Body of pancreas (tissue), 4 donors: ENCODE results near the gene AMN1. TPM values are rescaled to one million over a fixed set of nuclear protein-coding genes. Genes with fewer than 3 reads are reported as not detected.

ENCODE experiments used
- ATAC-seq: fragments of 150-250 bp; one replicate; pipeline ENCODE4 v1.9.1; 2016
- DNase-seq, 4 donors: peaks; one replicate each; pipeline ENCODE4 v3.0.0-alpha.2; 2019
- H3K27ac ChIP-seq, 4 donors: fragments of 200-600 bp; sonication (generic); 1 replicate in 3 of 4; 2 replicates in 1 of 4; pipeline versions ENCODE4 v1.5.1 to v1.6.1; 2016 to 2019; ENCODE audit warnings: mild to moderate bottlenecking in 1 of 4, mixed read lengths in 1 of 4, moderate library complexity in 1 of 4
- H3K27me3 ChIP-seq, 2 donors: fragments of 200-600 bp; sonication (generic); one replicate each; pipeline ENCODE4 v1.6.0; 2016; ENCODE audit warnings: mild to moderate bottlenecking in 1 of 2
- H3K36me3 ChIP-seq, 2 donors: fragments of 200-600 bp; sonication (generic); replicated peaks in 1 of 2; 2 replicates each; pipeline ENCODE4 v1.5.1; 2016; ENCODE audit warnings: low read depth in 2 of 2; ENCODE audit not compliant: insufficient read depth in 1 of 2
- H3K4me1 ChIP-seq: fragments of 200-600 bp; sonication (generic); one replicate; pipeline ENCODE4 v1.6.0; 2016
- H3K4me3 ChIP-seq, 2 donors: fragments of 200-600 bp; sonication (generic); 1 replicate in 1 of 2; 2 replicates in 1 of 2; pipeline ENCODE4 v1.5.1; 2016 to 2019
- H3K9me3 ChIP-seq, 3 donors: fragments of 200-600 bp; sonication (generic); 1 replicate in 2 of 3; 2 replicates in 1 of 3; pipeline ENCODE4 v1.5.1; 2016
- POLR2A ChIP-seq, 3 donors: fragments of 450-650 bp; IDR thresholded peaks; one replicate each; pipeline ENCODE4 v1.6.1; 2016; ENCODE audit warnings: antibody characterized with exemption in 3 of 3, mild to moderate bottlenecking in 2 of 3
- WGBS, 2 donors: methylation state at CpG; one replicate each; pipeline ENCODE4 v1.1.5; 2017; 5-methylcytosine and 5-hydroxymethylcytosine counted together
- intact Hi-C: fragments of 100-400 bp; cut with DNase I; formaldehyde crosslinking; loops from one replicate; pipeline ENCODE4 v1.15.1; 2023
- total RNA-seq, 2 donors: library from RNA; depleted of rRNA; stranded (reverse); fragments of >200 nt; gene quantifications; one replicate each; pipeline ENCODE4 v1.1.0, GENCODE V29; 2016
- TF ChIP-seq, protein P1 (sequence below), 7 experiments: fragments of 450-650 bp in 4 of 7; fragments of 200-600 bp in 3 of 7; sonication (generic) in 3 of 7; IDR thresholded peaks; one replicate each; pipeline ENCODE4 v1.5.1; 2016 to 2019; ENCODE audit warnings: antibody characterized with exemption in 7 of 7

AMN1 gene
- total RNA-seq, 2 donors from 2014 or later = 6.5 to 13.2 TPM

DNA sequence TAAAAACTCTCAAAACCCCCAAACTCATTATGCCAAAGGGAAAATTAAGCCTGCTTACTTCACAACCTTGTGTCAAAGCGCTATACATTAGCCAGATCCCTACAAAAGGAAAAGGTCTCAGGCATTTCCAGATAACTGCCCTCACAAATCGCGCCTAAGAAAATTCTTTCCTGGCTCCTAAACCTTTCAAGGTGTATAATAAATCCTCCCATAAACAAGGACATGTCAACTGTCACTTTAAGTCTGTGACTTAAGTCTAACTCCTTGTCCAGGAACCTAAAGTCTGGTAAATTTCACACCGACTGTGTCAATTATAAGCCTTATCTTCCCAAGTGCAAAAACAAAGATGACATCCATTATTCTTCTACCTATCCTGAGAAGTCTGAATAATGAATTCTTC is 73.6 kb downstream of the AMN1 start:
- Histone ChIP-seq H3K27me3 (no peaks in the 10 kb centered on the region), H3K4me3 (no peak overlapping the region), H3K27ac (peak overlapping the region in 1 of 4 donors; percentile 16), H3K36me3 (no peaks in the 10 kb centered on the region), H3K9me3 (no peaks in the 10 kb centered on the region), H3K4me1 (peaks cover 53% of the 10 kb centered on the region)
- intact Hi-C loops = no loop called here
- ATAC-seq = no peak
- TF ChIP-seq, protein P1, sequence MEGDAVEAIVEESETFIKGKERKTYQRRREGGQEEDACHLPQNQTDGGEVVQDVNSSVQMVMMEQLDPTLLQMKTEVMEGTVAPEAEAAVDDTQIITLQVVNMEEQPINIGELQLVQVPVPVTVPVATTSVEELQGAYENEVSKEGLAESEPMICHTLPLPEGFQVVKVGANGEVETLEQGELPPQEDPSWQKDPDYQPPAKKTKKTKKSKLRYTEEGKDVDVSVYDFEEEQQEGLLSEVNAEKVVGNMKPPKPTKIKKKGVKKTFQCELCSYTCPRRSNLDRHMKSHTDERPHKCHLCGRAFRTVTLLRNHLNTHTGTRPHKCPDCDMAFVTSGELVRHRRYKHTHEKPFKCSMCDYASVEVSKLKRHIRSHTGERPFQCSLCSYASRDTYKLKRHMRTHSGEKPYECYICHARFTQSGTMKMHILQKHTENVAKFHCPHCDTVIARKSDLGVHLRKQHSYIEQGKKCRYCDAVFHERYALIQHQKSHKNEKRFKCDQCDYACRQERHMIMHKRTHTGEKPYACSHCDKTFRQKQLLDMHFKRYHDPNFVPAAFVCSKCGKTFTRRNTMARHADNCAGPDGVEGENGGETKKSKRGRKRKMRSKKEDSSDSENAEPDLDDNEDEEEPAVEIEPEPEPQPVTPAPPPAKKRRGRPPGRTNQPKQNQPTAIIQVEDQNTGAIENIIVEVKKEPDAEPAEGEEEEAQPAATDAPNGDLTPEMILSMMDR (IDR thresholded peaks at IDR 0.05) = no peak
- WGBS, 2 donors = 48 to 55% methylated on average over 4 of the region's 4 CpGs
- no peak for DNase-seq

DNA sequence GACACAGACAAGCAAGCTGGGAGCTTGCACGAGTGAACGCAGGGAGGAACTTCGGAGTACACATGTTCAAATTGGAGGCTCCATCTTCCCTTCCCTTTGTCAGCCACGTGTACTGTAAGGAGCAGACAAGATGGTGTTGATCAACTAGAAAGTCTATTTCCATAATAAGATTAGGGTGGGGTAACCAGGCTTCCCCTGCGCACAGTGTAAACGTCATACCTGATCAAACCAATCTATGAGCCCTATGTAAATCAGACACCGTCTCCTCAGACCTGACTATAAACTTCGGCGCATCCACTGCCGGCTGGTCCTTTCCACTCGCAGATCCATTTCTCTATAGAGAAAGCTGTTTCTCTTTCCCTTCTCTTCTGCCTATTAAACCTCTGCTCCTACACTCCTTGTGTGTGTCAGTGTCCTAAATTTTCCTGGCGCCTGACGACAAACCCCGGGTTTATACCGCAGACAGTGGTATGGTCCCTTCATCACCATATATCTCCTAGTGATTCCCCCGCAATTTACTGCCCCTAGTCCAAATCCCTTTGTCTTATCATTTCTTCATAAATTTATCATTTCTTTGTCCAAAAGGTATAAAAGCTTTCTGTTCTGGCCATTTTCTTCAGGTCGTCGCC is 76.8 kb downstream of the AMN1 start:
- Histone ChIP-seq H3K4me1 (peaks cover 48% of the 10 kb centered on the region), H3K36me3 (no peaks in the 10 kb centered on the region), H3K27ac (peak overlapping the region in 3 of 4 donors; percentile 46 to 77 (median 66)), H3K4me3 (no peak overlapping the region), H3K9me3 (no peaks in the 10 kb centered on the region), H3K27me3 (no peaks in the 10 kb centered on the region)
- intact Hi-C loops = no loop called here
- TF ChIP-seq POLR2A (IDR thresholded peaks at IDR 0.05) = no peak
- TF ChIP-seq, protein P1 (IDR thresholded peaks at IDR 0.05) = no peak
- ATAC-seq (no peak), DNase-seq (no peak)
- WGBS, 2 donors = 83 to 86% methylated on average over 18 of the region's 18 CpGs

DNA sequence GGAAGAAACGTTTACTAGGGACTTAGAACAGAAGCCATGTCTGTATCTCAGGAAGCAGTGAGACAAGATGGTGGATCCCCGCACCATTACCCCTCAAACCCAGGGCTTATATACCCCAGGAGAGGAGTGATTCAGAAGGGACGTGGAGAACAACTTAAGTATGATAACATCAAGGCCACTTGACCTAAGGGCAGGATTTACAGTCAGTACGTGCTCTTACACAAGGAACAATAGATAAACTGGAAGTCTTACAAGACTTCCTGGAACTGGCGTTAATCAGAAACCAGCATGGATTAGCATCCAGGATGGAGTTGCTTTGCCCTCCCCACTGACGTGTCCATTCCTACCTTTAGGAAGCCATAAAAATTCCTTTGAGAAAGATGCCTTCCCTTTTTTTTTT is 77.9 kb downstream of the AMN1 start:
- no peak for TF ChIP-seq POLR2A (IDR thresholded peaks at IDR 0.05)
- TF ChIP-seq, protein P1 (IDR thresholded peaks at IDR 0.05) = no peak
- peak; percentile 73 for ATAC-seq
- H3K4me1 ChIP-seq = peaks cover 45% of the 10 kb centered on the region
- peak in 3 of 4 donors; percentile 35 to 55 (median 42) for DNase-seq
- H3K27me3 ChIP-seq = no peaks in the 10 kb centered on the region
- no peaks in the 10 kb centered on the region for H3K9me3 ChIP-seq
- peak overlapping the region in 3 of 4 donors; percentile 28 to 76 (median 66) for H3K27ac ChIP-seq
- intact Hi-C loops = no loop called here
- 34 to 38% methylated on average over 6 of the region's 6 CpGs for WGBS, 2 donors
- H3K4me3 ChIP-seq = no peak overlapping the region
- no peaks in the 10 kb centered on the region for H3K36me3 ChIP-seq

DNA sequence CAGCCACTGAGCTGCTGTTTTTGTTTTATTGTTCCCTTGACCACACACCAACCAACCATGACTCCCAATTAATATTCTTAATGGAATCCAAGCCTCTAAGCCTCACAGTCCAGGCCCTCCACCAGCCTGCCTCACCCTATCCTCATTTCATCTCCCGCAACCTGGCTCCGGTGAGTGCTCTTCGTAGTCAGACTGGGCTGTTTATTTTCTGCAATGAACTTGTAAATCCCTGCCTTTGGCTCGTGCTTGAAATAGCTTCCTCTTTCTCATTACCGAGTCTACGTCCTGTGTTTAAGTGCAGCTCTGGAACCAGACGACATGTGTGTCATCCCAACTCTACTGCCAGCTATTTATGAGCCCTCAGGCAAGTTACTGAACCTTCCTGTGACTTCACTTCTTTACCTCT is 81.7 kb downstream of the AMN1 start:
- H3K4me3 ChIP-seq = no peak overlapping the region
- H3K27me3 ChIP-seq = no peaks in the 10 kb centered on the region
- DNase-seq = no peak
- H3K4me1 ChIP-seq = peaks cover 32% of the 10 kb centered on the region
- H3K9me3 ChIP-seq = no peaks in the 10 kb centered on the region
- no peak for TF ChIP-seq POLR2A (IDR thresholded peaks at IDR 0.05)
- TF ChIP-seq, protein P1 (IDR thresholded peaks at IDR 0.05) = no peak
- no peak for ATAC-seq
- WGBS, 2 donors = 66 to 79% methylated on average over 7 of the region's 7 CpGs
- no peaks in the 10 kb centered on the region for H3K36me3 ChIP-seq
- intact Hi-C loops = loop anchor here (10.0 kb wide), 1 partner anchor 658 kb away; no protein-coding TSS in a partner anchor
- no peak overlapping the region for H3K27ac ChIP-seq

DNA sequence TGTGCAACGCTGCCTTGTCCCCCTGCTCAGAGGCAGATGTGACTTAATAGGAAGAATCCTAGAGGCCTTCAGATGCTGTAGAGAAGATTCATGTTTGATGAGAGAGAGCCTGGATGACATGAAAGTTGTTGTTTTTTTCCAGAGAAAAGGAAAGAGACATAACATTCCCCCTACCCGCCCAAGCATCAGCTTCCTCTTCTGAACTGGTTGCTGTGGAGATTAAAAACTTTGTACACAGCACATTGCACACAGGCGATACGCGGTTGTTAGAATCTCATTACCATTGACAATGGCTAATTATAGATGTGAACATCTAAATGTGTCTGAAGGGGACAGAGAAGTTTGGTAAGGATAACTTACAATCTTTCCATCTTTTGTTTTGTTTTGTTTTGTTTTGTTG is 82.9 kb downstream of the AMN1 start:
- H3K27me3 ChIP-seq = no peaks in the 10 kb centered on the region
- no peak for DNase-seq
- no peak overlapping the region for H3K4me3 ChIP-seq
- no peaks in the 10 kb centered on the region for H3K36me3 ChIP-seq
- no peaks in the 10 kb centered on the region for H3K9me3 ChIP-seq
- peak overlapping the region in 2 of 4 donors; percentile 51 to 72 for H3K27ac ChIP-seq
- intact Hi-C loops = loop anchor here (10.0 kb wide), 1 partner anchor 659 kb away; no protein-coding TSS in a partner anchor
- 52 to 76% methylated on average over 5 of the region's 5 CpGs for WGBS, 2 donors
- no peak for ATAC-seq
- peaks cover 37% of the 10 kb centered on the region for H3K4me1 ChIP-seq
- no peak for TF ChIP-seq POLR2A (IDR thresholded peaks at IDR 0.05)
- TF ChIP-seq, protein P1 (IDR thresholded peaks at IDR 0.05) = no peak
